GM18861 (cell line): ENCODE results near the gene NR1D2.

Source experiments
- ATAC-seq: cut with Tn5 transposase; IDR thresholded peaks from one replicate; pipeline ENCODE4 v1.9.1; 2021; ENCODE audit not compliant: unreplicated experiment

NR1D2 gene

DNA sequence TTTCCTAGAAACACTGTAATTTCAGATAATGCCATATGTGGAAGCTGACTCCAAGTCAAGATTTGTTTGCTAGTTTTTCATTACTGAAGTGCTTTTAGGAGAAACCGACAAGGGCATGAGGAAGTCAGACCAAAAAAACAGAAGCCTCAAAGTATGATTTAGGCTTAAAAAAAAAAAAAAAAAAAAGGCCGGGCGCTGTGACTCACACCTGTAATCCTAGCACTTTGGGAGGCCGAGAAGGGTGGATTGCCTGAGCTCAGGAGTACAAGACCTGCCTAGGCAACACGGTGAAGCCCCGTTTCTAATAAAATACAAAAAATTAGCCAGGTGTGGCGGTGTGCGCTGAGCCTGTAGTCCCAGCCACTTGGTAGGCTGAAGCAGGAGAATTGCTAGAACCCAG, 16.6 kb upstream of the NR1D2 start:
- no peak for ATAC-seq

DNA sequence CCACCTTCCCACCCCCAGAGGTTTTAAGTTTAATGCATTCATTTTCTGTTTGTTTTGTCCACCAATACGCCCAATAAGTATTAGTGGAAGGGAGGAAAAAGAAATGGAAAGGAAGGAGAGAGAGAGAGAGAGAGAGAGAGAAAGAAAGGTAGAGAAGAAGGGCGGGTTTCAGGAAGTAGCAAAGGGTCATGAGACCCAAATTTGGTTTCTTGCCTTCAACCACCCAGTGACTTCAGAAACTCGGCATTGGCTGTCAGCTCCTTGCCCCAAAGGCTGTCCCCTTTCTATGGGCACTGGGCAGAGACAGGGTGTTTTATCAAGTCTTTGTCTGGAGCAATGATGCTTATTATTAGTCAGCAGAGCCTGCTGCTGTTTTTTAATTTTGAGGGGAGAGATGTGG, 13.5 kb upstream of the NR1D2 start:
- no peak for ATAC-seq

DNA sequence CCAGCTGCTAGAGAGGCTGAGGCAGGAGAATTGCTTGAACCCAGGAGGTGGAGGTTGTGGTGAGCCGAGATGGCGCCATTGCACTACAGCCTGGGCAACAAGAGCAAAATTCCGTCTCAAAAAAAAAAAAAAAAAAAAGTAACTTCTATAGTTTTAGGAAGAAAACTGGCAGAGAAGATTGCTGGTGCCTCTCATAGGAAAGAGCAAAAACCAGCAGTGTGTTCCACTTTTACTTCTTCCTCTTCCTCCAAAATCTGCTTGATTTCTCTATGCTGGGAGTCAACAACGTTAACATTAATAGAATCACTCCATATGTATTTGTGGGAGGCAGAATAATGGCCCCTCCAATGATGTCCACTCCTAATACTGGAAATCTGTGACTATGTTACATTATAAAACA, 12.5 kb upstream of the NR1D2 start:
- ATAC-seq = no peak

DNA sequence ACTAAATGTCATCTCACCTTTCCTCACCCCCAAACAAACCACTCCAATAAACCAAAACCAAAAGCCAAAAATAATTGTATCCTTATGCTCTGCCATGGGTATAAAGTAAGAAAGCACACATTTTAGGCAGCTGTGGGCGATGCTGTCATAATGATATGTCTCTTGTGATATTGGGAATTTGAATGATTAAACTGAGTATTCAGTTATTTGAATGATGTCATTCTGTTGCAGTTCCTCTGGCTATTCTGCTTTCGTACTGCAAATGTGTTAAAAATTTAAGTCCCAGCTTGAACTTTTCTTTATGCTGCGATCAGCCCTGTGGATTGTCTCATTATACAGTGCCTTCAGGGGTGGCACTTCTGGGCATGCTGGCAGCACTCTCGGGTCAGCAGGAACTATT, 10.8 kb upstream of the NR1D2 start:
- no peak for ATAC-seq

DNA sequence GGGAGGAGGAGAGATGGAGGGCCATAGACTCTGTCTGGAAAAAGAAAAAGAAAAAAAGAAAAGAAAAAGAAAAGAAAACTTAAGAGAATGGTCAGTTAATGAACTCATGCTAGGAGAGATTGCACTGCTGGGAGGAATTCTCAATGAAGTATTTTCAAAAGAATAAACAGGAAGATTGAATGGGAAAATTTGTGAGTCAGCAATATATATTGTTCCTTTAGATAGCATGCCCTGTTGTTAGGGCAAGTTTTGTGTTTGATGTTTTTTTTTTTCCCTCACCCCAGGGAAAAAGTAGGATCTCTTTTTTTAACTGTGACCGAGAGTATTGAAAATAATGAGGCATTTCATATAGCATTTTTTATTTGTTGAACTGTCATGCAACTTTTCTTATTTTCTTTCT, 7.8 kb upstream of the NR1D2 start:
- no peak for ATAC-seq

DNA sequence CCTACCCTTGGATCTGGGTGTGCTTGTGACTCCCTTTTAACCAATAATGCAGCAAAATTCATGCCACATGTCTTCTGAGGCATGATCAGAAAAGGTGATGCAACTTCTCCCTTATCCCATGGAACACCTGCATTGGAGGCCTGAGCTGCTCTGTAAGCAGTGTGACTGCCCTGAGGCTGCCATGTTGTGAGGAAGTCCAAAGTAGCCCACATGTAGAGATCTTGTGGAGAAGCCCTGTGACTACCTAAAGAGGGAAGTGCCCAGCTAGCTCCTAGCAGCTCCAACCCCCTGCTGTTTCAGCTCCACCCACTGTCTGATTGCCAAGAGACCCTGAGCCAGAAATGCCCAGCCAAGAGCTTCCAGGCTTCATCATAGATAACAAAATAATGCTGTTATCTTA, 6.4 kb upstream of the NR1D2 start:
- no peak for ATAC-seq

DNA sequence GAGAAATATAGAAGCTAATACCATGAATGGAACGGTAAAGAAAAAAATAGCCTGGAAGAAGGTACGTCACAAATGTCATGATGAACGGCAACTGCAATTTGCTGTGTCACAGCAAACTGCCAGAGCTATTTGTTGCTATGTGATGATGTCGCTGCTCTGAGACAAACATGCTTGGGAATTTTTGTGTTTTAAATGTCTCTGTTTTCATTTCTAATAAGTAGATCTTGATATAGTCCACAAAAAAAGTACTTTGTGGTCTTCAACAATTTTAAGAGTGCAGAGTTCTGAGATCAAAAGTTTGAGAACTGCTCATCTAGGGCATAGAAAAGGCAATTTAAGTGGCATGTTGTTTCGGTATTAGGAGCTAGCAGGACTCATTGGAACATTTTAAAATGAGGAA, 4.3 kb upstream of the NR1D2 start:
- no peak for ATAC-seq

DNA sequence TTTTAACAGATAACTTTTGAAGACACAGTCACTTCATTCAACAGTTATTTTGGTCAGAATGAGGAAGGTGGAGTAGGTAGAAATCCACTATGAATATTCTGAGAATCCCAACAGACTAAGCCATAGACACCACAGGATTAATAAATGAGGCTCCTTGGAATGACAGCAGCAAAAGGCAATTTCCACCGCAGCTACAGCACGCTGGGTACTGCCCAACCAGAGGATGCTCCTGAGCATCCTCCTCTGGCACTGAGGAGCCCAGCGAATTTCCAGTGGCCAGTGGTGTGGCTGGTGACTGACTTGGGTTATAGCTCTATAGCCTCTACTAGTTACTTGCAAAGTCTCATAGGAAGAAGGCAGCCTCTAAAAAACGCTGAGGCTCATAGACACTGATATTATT, 3.6 kb upstream of the NR1D2 start:
- ATAC-seq = no peak

DNA sequence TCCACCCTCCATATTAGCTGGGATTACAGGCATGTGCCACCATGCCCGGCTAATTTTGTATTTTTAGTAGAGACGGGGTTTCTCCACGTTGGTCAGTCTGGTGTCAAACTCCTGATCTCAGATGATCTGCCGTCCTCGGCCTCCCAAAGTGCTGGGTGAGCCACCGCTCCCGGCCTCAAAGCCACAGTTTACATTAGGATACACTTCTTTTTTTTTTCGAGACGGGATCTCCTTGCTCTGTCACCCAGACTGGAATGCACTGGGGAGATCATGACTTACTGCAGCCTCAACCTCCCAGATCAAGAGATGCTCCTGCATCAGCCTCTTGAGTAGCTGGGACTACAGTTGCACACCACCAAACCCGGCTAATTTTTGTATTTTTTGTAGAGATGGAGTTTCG, 2.5 kb upstream of the NR1D2 start:
- no peak for ATAC-seq

DNA sequence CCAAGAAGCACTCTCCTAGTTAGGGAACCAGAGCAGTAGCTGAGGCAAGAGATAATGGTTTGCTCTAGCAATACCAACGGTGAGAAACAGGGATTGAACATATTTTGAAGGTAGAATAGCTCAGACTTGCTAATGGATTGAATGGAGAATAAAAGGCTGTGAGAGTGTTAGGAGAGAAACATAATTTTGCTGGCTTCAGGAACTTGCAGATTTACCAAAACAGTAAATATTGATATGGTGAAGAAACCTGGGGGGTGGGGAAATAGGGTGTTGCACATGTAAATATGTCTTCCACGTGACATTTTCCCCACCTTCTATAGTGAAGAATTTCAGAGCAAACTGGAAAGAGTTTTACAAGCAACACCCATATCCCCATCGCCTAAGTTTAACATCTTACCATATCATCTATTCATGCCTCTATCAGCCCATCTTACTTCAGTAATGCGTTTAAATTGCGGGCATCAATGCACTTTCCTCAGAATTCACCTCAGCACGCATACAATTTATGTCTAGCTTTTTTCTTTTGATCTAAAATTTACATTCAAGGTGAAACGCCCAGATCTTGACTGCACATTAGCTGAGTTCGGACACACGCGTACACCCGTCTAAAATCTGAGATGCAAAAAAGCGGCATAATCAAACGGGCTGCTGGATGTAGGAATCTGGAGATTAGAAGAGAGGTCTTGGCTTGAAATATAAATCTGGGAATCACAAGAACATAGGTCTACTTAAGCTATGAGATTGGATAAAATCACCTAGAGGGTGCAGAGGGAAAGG, 891 bp upstream of the NR1D2 start:
- ATAC-seq = no peak

DNA sequence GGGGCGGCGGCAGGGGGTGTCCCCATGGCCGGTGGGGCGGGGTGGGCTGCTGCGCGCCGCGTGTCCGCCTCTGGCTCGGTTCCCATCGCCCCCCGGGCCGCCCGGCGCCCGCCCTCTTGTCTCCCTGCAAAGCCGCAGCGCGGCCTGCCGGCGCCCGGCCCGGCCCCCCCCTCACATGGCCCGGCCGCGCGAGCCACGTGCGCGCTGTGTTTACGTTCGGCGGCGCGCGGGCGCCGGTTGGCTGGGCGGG, 502 bp downstream of the NR1D2 start:
- no peak for ATAC-seq

DNA sequence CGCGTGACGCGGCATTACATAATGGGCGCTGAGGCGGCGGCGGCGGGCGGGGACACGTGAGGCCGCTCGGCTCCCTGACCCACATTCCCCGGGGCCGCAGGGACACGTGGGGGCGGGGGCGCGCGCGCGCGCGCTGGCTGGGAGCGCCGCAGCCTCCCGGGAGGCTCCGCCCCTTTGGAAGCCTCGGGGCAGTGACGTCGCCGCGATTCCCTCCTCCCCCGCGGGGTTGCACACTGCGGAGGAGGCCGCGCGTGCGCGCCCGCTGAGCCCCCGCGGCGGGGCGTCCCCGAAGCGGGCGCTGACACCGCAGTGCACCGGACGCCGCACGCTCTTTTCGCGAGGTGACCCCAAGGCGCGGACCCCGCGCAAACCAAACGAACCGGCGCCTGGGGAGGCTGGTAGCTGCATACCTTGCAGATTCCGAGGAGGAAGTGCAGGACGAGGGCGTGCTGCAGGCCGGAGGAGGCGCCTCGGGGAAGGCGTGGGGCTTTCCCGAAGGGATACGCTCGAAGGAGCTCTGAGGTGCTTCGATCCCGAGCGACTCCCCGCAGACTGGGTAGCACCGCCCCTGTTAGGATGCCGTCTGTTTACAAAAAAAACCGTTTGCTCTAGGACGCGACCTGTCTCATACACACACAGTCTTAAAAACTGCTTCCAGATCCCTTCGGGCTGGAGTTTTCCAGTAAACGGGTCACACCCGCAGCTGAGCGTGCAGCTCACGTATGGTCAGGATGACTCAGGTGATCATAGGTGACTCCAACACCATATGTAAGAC, 1.0 kb downstream of the NR1D2 start:
- ATAC-seq = peak; percentile 47

DNA sequence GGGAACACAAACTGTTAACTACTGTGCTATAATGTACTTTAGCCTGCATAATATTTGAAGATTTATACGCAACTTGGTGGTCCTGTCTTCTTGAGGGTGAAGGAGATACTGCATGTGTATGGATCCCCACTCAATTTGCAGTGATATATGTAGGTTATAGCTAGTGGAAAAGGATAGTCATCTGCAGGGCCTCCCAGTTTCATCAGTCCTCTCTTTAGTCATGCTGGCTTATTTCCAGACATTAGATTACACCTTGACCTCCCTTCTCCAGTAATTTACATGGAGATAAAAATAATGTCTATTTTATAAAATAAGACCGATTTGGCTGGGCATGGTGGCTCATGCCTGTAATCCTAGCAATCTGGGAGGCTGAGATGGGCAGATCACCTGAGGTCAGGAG, 3.7 kb downstream of the NR1D2 start:
- ATAC-seq = no peak

DNA sequence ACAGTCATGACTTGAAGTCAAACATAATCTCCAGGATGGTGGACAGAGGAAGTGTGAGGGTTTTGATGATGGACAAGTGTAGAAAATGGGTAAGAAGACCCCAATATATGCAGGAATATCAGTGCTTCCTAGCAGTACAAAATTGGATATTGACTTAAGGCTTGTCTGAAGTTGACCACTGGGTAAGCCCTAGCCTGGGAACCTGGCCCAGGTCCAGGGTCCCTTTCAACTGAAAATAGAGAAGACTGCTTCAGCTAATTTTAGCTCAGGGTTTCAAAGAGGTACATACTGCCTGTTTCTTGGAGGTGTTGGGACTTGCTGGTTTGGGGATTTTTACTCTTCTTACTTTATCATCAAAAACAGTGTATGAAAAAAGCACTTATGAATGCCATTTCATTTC, 4.7 kb downstream of the NR1D2 start:
- ATAC-seq = peak; percentile 10

DNA sequence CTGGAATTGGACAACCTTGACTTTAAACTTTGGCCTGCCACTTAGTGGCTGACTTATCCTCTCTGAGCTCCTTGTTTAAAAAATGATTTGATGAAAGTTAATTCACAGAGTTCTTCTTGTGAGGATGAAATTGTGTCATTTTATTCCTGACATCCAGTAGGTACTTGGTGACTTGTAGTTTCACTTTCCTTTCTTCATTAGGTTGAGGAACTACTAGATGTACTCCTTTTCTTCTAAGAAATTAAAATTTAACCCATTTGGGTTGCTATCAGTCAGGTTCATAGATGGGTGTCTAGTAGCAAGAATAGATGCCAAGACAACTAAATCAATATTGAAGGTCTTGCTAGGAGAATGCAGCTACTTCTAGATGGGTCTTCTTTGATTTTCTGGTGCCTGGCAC, 5.2 kb downstream of the NR1D2 start:
- peak; percentile 58 for ATAC-seq

DNA sequence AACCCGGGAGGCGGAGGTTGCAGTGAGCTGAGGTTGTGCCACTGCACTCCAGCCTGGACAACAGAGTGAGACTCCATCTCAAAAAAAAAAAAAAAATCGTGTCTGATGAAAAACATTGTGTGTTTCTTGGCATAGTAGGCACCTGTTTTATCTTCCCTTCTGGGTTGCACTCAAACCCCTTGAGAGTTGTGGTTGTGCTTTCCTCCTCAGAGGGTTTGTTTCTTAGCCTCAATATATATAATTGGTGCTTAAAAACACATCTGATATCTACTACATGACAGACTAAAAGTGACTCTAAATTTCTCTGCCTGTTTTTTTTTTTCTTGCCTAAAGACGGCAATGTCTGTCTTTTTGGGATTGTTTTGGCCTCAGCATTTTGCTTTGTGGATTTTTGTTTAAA, 7.6 kb downstream of the NR1D2 start:
- peak; percentile 49 for ATAC-seq

DNA sequence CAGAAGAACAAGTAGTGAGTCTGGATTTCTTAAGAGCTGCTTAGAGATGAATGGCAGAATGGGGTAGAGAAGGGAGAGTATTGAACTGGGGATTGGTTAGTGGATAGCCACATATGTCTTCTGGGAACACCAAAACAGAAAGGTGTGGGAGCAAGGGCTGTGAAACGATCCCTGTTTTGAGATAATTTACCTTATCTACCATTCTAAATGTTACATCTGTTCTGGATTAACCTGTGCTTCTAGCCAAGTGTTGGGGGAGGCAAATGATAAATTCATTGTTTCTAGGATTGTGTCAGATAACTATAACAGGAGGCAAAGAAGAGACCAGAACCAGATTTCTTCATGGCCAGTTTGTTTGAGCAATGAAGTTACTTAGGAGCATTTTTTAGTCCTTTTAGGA, 8.4 kb downstream of the NR1D2 start:
- no peak for ATAC-seq

DNA sequence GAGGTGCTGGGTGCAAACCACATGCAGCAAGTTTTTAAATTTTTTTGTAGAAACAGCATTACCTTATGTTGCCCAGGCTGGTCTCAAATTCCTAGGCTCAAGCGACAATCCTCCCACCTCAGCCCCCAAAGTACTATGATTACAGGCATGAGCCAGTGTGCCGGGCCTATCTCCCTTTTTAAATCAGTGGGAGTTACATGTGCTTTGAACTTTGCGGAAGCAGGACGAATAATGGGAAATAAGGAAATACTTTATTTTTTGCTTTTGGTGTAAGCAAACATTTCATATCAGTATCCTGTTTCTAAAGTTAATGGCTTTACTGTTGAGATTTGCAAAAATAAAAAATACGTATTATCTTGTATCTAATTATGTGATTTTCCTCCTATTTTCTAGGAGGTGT, 9.1 kb downstream of the NR1D2 start:
- ATAC-seq = no peak

DNA sequence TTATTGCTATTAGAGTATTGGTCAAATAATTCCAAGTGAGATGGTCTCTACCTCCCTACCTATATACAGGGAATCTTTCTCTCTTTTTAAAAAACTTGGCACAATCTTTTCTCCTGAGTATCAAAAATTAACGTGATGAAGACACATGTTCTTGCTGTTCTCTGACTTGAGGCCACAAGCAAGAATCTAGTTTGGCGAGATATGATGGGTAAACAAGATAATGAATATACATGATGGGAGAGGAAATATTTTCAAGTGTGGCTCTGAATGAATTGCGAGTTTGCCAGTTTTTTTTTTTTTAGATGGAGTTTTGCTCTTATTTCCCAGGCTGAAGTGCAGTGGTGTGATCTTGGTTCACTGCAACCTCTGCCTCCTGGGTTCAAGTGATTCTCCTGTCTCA, 11.6 kb downstream of the NR1D2 start:
- ATAC-seq = no peak

DNA sequence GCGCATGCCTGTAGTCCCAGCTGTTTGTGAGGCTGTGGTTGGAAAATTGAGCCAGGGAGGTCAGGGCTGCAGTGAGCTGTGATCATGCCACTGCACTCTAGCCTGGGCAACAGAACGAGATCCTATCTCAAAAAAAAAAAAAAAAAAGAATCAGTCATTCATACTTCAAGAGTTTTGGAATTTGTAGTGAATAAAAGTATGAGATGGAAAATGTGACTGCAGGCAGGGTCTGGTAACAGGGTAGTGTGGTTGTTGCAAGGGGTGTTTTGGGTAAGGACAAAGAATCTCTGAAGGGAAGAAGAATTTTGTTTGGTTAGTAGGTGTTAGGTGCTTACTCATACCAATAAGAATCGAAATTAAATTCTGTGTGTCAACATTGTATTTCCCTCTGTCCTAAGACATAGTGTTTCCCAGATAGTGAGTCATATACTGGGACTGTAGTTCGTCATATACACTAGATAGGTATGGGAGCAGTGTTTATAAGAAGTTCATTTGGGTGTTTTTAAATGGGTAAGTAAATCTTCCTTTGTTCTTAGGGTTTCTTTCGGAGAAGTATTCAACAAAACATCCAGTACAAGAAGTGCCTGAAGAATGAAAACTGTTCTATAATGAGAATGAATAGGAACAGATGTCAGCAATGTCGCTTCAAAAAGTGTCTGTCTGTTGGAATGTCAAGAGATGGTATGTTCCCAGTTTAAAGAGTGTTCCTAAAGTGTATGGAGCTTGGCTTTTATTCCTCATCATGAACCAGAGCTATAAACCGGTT, 14.2 kb downstream of the NR1D2 start:
- ATAC-seq = no peak

DNA sequence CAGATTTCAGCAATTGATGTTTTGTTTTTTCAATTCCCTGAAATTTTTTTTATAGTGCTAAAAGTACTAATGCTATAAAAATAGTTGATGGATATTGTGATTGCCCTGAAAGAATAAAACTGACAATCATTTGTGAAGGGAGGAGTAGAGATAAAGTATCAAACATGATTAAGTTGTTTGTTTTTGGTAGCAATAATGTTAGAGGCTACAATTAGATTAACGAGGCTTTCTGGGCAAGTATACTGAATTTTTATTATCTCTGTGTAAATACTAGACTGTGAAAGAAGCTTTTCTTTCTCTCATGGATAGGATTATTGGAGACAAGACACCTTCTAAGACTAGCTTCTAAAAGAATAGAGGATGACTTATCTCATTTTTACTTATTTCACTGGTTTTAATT, 15.6 kb downstream of the NR1D2 start:
- no peak for ATAC-seq

DNA sequence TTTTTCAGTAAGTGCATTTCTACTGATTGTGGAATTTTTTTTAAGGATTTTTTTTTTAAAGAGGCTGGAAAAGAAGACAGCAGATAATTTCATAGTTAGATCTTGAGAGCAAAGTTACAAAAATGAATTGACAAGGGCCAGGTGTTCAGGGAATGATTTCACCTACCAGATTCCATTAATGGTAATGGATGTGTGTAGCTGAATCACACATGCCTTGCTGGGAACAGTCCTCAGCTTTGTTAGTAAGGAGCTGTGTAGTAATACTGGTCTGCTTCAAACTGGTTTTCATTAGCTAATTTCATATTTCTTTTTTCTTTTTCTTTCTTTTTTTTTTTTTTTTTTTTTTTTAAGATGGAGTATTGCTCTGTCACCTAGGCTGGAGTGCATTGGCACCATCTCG, 16.0 kb downstream of the NR1D2 start:
- no peak for ATAC-seq
